Muscle of back (tissue), 13 donors: Measurements from ENCODE around the gene QRFP. TPM values are rescaled to one million over a fixed set of nuclear protein-coding genes. Genes with fewer than 3 reads are reported as not detected.

Source experiments
- DNase-seq, 3 donors: peaks; one replicate each; pipeline versions ENCODE4 v3.0.0 to v3.0.0-alpha.2; 2013
- long read RNA-seq, 9 donors: transcript quantifications; one replicate each; lab custom pipeline, GENCODE V29; 2026
- polyA plus RNA-seq, 10 donors: library from polyadenylated mRNA; unstranded; fragments of 120-200 nt; gene quantifications; one replicate each; pipeline ENCODE4 v1.2.1, GENCODE V29; 2013; ENCODE audit not compliant: insufficient read length in 10 of 10

Gene QRFP
- under 1 TPM; 0.18 to 0.59 (median 0.29) TPM for polyA plus RNA-seq
- long read RNA-seq, donor 1, partial matches to known transcripts = 0 of 1 reads
- long read RNA-seq, donor 1, other reads (novel, unspliced or antisense) = 0 of 1 reads
- long read RNA-seq, donor 2 = 0 reads
- long read RNA-seq, donor 3, partial matches to known transcripts = 0 of 1 reads
- long read RNA-seq, donor 3, other reads (novel, unspliced or antisense) = 0 of 1 reads
- long read RNA-seq, donor 4 = 0 reads
- long read RNA-seq, donor 5, partial matches to known transcripts = 0 of 1 reads
- long read RNA-seq, donor 5, other reads (novel, unspliced or antisense) = 0 of 1 reads
- long read RNA-seq, donor 6 = 0 reads
- long read RNA-seq, donor 7 = 0 reads
- long read RNA-seq, donor 8 = 0 reads
- long read RNA-seq, donor 9 = 0 reads

GRCh38 chr9:130896233-130897014 is at the start of gene QRFP:
Gene QRFP (minus strand): TSS chr9:130896812. CDS start chr9:130893838, 2,974 bp downstream.
- DNase-seq = no peak

GRCh38 chr9:130945173-130945572 is 48.6 kb upstream of the QRFP start:
- no peak for DNase-seq

- no peak for DNase-seq
Measured at GRCh38 chr9:130944510-130945058, 48.0 kb upstream of the QRFP start.

GRCh38 chr9:130943777-130944176 is 47.2 kb upstream of the QRFP start:
- DNase-seq = no peak

GRCh38 chr9:130943221-130943620 is 46.6 kb upstream of the QRFP start:
- DNase-seq = no peak

- no peak for DNase-seq
Measured at GRCh38 chr9:130942679-130943078, 46.1 kb upstream of the QRFP start.

GRCh38 chr9:130942084-130942483 is 45.5 kb upstream of the QRFP start:
- no peak for DNase-seq

GRCh38 chr9:130940693-130941576 is 44.3 kb upstream of the QRFP start:
- DNase-seq = peak in 1 of 3 donors; percentile 75

GRCh38 chr9:130940027-130940549 is 43.5 kb upstream of the QRFP start:
- no peak for DNase-seq

- DNase-seq = no peak
Measured at GRCh38 chr9:130939405-130940026, 42.9 kb upstream of the QRFP start.

GRCh38 chr9:130938652-130939404 is 42.2 kb upstream of the QRFP start, which contains the start of gene FIBCD1:
Gene FIBCD1 (minus strand): TSS chr9:130939247. CDS start chr9:130938607, 640 bp downstream.
- peak in 1 of 3 donors; percentile 70 for DNase-seq

- DNase-seq = no peak
Measured at GRCh38 chr9:130938184-130938651, 41.6 kb upstream of the QRFP start.

- no peak for DNase-seq
Measured at GRCh38 chr9:130937146-130938076, 40.8 kb upstream of the QRFP start.

- DNase-seq = no peak
Measured at GRCh38 chr9:130936285-130937117, 39.9 kb upstream of the QRFP start.

GRCh38 chr9:130935648-130936271 is 39.1 kb upstream of the QRFP start:
- DNase-seq = no peak

GRCh38 chr9:130934702-130935647 is 38.4 kb upstream of the QRFP start:
- no peak for DNase-seq
